ENCODE results near the gene GPC5. TPM values are rescaled to one million over a fixed set of nuclear protein-coding genes. Genes with fewer than 3 reads are reported as not detected.

The GPC5 gene
- total RNA-seq, 1 experiment from 2014 or later: not detected

DNA sequence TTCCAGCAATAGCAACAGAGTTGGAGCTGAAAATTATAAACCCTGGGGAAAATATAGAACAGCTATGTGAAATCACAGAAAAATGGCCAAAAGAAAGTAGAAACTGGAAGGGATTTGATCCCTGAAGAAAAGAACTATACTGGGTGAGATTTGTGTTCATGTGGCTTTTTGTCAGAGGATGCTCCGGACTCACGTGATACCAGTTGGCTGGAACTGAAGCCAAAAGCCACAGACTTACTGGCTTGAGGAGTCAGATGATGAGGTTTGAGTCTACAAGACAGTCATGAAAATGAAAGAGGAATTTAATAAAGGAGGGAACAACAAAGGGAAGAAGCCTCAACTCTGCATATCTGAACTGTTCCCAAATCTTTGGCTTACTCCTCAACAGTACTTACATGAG lies 427.1 kb downstream of the GPC5 start:
- TF ChIP-seq, protein P1, sequence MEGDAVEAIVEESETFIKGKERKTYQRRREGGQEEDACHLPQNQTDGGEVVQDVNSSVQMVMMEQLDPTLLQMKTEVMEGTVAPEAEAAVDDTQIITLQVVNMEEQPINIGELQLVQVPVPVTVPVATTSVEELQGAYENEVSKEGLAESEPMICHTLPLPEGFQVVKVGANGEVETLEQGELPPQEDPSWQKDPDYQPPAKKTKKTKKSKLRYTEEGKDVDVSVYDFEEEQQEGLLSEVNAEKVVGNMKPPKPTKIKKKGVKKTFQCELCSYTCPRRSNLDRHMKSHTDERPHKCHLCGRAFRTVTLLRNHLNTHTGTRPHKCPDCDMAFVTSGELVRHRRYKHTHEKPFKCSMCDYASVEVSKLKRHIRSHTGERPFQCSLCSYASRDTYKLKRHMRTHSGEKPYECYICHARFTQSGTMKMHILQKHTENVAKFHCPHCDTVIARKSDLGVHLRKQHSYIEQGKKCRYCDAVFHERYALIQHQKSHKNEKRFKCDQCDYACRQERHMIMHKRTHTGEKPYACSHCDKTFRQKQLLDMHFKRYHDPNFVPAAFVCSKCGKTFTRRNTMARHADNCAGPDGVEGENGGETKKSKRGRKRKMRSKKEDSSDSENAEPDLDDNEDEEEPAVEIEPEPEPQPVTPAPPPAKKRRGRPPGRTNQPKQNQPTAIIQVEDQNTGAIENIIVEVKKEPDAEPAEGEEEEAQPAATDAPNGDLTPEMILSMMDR (IDR thresholded peaks at IDR 0.05; ENCODE audit: unreplicated experiment): no peak
- Mint-ChIP-seq H3K4me1 (ENCODE audit: low read depth, unreplicated experiment) (no peaks in the 10 kb centered on the region), H3K27ac (ENCODE audit: unreplicated experiment) (no peak overlapping the region), H3K4me3 (ENCODE audit: low read depth, unreplicated experiment) (no peak overlapping the region), H3K36me3 (ENCODE audit: insufficient read depth, unreplicated experiment) (no peaks in the 10 kb centered on the region), H3K9me3 (ENCODE audit: low read depth, unreplicated experiment) (no peaks in the 10 kb centered on the region), H3K27me3 (ENCODE audit: unreplicated experiment) (no peaks in the 10 kb centered on the region)
- BruUV-seq (replicated peaks): no TSS peak
- intact Hi-C loops (cut with micrococcal nuclease; ENCODE audit: unreplicated experiment): no loop called here
- CTCF ChIA-PET: no interaction called here
- no peak for DNase-seq

DNA sequence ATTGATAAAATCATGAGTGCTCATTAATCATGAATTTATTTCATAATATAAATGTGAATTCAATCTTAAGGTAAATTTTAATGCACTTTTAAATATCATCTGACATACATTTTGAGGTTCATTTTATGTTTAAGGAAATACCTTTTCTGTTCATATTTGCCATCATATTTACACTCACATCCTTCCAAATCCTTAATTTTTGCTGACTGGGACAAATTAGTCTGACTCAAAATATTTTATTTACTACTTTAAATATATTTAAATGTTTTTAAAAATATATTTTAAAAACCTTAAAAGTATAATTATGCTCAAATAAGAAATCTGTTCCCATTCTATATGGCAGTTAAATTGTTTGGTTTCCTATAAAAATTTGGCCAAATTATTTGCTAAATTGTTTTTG lies 438.1 kb downstream of the GPC5 start:
- intact Hi-C loops (cut with micrococcal nuclease; ENCODE audit: unreplicated experiment): no loop called here
- no peaks in the 10 kb centered on the region for H3K27me3 Mint-ChIP-seq (ENCODE audit: unreplicated experiment)
- BruUV-seq (replicated peaks): no TSS peak
- no peak overlapping the region for H3K4me3 Mint-ChIP-seq (ENCODE audit: low read depth, unreplicated experiment)
- H3K9me3 Mint-ChIP-seq (ENCODE audit: low read depth, unreplicated experiment): peaks cover 7% of the 10 kb centered on the region
- DNase-seq: no peak
- no peak overlapping the region for H3K27ac Mint-ChIP-seq (ENCODE audit: unreplicated experiment)
- H3K4me1 Mint-ChIP-seq (ENCODE audit: low read depth, unreplicated experiment): no peaks in the 10 kb centered on the region
- H3K36me3 Mint-ChIP-seq (ENCODE audit: insufficient read depth, unreplicated experiment): no peaks in the 10 kb centered on the region
- TF ChIP-seq, protein P1 (IDR thresholded peaks at IDR 0.05; ENCODE audit: unreplicated experiment): no peak
- CTCF ChIA-PET: no interaction called here

DNA sequence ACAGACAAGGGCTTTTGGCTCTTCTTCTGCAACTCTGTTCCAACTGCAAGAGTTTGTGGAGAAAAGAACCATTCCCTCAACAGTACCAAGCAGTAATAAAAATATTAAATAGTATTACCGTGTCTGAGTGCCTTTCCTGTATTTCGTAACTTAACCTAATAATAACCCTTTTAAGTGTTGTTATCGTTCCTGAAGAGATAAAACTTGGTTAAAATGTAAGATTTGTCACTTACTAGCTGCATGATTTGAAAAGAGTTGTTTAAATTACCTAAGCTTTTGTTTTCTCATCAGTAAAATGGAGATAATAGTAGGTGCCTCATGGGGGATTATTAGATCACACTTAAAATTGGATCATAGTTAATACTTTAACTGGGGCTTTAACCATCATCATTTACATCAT lies 447.2 kb downstream of the GPC5 start:
- intact Hi-C loops (cut with micrococcal nuclease; ENCODE audit: unreplicated experiment): no loop called here
- Mint-ChIP-seq H3K4me3 (ENCODE audit: low read depth, unreplicated experiment) (no peak overlapping the region), H3K27ac (ENCODE audit: unreplicated experiment) (no peak overlapping the region), H3K27me3 (ENCODE audit: unreplicated experiment) (no peaks in the 10 kb centered on the region), H3K4me1 (ENCODE audit: low read depth, unreplicated experiment) (no peaks in the 10 kb centered on the region), H3K9me3 (ENCODE audit: low read depth, unreplicated experiment) (peaks cover 3% of the 10 kb centered on the region), H3K36me3 (ENCODE audit: insufficient read depth, unreplicated experiment) (no peaks in the 10 kb centered on the region)
- TF ChIP-seq, protein P1 (IDR thresholded peaks at IDR 0.05; ENCODE audit: unreplicated experiment): no peak
- CTCF ChIA-PET: no interaction called here
- no peak for DNase-seq
- BruUV-seq (replicated peaks): no TSS peak

DNA sequence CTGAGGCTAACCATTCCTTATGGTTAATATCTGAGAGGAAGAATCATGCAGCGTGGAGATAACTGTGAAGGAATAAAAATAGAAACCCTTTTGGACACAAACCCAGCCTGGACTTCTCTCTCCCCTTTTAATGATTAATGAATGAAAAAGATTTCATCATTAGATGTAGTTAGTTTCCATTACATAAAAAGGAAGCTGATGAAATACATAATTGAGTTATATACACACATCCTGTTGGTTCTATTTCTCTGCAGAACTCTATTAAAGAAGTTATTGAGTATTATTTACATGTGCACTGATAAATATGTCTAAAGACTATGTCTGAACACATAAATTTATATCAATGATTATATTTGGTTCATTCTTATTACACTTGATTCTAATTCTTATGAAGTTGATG lies 465.3 kb downstream of the GPC5 start:
- CTCF ChIA-PET: no interaction called here

More for the DNA sequence above, 465.3 kb downstream of the GPC5 start:
- no peaks in the 10 kb centered on the region for H3K4me1 Mint-ChIP-seq (ENCODE audit: low read depth, unreplicated experiment)
- no peak for DNase-seq
- peaks cover 10% of the 10 kb centered on the region for H3K9me3 Mint-ChIP-seq (ENCODE audit: low read depth, unreplicated experiment)
- no peak overlapping the region for H3K27ac Mint-ChIP-seq (ENCODE audit: unreplicated experiment)
- H3K36me3 Mint-ChIP-seq (ENCODE audit: insufficient read depth, unreplicated experiment): no peaks in the 10 kb centered on the region
- intact Hi-C loops (cut with micrococcal nuclease; ENCODE audit: unreplicated experiment): no loop called here
- no TSS peak for BruUV-seq (replicated peaks)
- H3K4me3 Mint-ChIP-seq (ENCODE audit: low read depth, unreplicated experiment): no peak overlapping the region
- H3K27me3 Mint-ChIP-seq (ENCODE audit: unreplicated experiment): no peaks in the 10 kb centered on the region
- TF ChIP-seq, protein P1 (IDR thresholded peaks at IDR 0.05; ENCODE audit: unreplicated experiment): no peak
